A673 (cell line): ENCODE measurements around the gene ADAMTS9. TPM values are rescaled to one million over a fixed set of nuclear protein-coding genes. Genes with fewer than 3 reads are reported as not detected.

Source experiments
- BruUV-seq: library from RNA; stranded (reverse); fragments of 400-500 nt; replicated peaks from 2 replicates; lab custom pipeline; 2021; lab: Mats Ljungman, UMichigan
- CTCF ChIA-PET: fragments of 300-600 bp; sonication (Branson Sonifier 250); formaldehyde crosslinking; loops from one replicate; lab custom pipeline; 2022; ENCODE audit warnings: antibody characterized with exemption; lab: Charles Lee
- POLR2A ChIA-PET: fragments of 300-600 bp; sonication (Branson Sonifier 250); formaldehyde crosslinking; loops from one replicate; lab custom pipeline; 2022; ENCODE audit warnings: antibody characterized with exemption; ENCODE audit not compliant: low non-redundant PET; lab: Charles Lee
- DNase-seq: peaks from one replicate; pipeline ENCODE4 v3.0.0-alpha.2; 2015; ENCODE audit warnings: low spot score
- H3K27ac ChIP-seq: fragments of 200-600 bp; sonication (generic); 2 replicates; pipeline ENCODE4 v1.5.1; 2016; ENCODE audit warnings: mixed run types, low read depth, mild to moderate bottlenecking, mixed read lengths, antibody characterized with exemption, low read length; ENCODE audit not compliant: poor library complexity, severe bottlenecking
- H3K27me3 ChIP-seq: fragments of 200-600 bp; sonication (generic); replicated peaks from 2 replicates; pipeline ENCODE4 v1.6.1; 2017; ENCODE audit warnings: mixed run types, low read depth, mild to moderate bottlenecking, mixed read lengths, antibody characterized with exemption, low read length; ENCODE audit not compliant: insufficient read depth, poor library complexity
- H3K36me3 ChIP-seq: fragments of 200-600 bp; sonication (generic); 2 replicates; pipeline ENCODE4 v1.6.1; 2016; ENCODE audit warnings: mixed run types, mild to moderate bottlenecking, mixed read lengths, antibody characterized with exemption, low read length; ENCODE audit not compliant: insufficient read depth, poor library complexity, severe bottlenecking
- H3K4me1 ChIP-seq: fragments of 200-600 bp; sonication (generic); 2 replicates; pipeline ENCODE4 v1.6.1; 2017; ENCODE audit warnings: mixed run types, mild to moderate bottlenecking, mixed read lengths, antibody characterized with exemption, low read length; ENCODE audit not compliant: insufficient read depth, poor library complexity, severe bottlenecking
- H3K4me3 ChIP-seq: fragments of 200-600 bp; sonication (generic); 2 replicates; pipeline ENCODE4 v1.5.1; 2016; ENCODE audit warnings: low read depth, mixed run types, mild to moderate bottlenecking, mixed read lengths, low read length; ENCODE audit not compliant: poor library complexity, severe bottlenecking
- H3K9me3 ChIP-seq: fragments of 200-600 bp; sonication (generic); 2 replicates; pipeline ENCODE4 v1.6.1; 2016; ENCODE audit warnings: mixed run types, low read depth, mild to moderate bottlenecking, mixed read lengths, antibody characterized with exemption, low read length; ENCODE audit not compliant: poor library complexity, severe bottlenecking
- EZH2 ChIP-seq: fragments of 200-600 bp; sonication (generic); IDR thresholded peaks from 2 replicates; pipeline ENCODE4 v1.6.1; 2017; ENCODE audit warnings: borderline replicate concordance, low read depth, mild to moderate bottlenecking, mixed read lengths, antibody characterized with exemption, low read length; ENCODE audit not compliant: poor library complexity, severe bottlenecking
- intact Hi-C: fragments of 100-400 bp; cut with micrococcal nuclease; formaldehyde crosslinking; loops from one replicate; pipeline ENCODE4 v1.10.0; 2022; ENCODE audit not compliant: unreplicated experiment
- total RNA-seq: library from RNA; stranded (reverse); gene quantifications from 2 replicates; pipeline ENCODE4 v1.2.3, GENCODE V29; 2021
- TF ChIP-seq, protein P1 (sequence below): fragments of 300-800, 200-600 bp; sonication (generic); conservative IDR thresholded peaks from 2 replicates; pipeline ENCODE4 v1.5.1; 2017; ENCODE audit warnings: low read depth, mild to moderate bottlenecking, antibody characterized with exemption, low read length, moderate library complexity, mixed read lengths

Gene ADAMTS9
- total RNA-seq, 1 experiment from 2014 or later: 0.26 TPM

DNA sequence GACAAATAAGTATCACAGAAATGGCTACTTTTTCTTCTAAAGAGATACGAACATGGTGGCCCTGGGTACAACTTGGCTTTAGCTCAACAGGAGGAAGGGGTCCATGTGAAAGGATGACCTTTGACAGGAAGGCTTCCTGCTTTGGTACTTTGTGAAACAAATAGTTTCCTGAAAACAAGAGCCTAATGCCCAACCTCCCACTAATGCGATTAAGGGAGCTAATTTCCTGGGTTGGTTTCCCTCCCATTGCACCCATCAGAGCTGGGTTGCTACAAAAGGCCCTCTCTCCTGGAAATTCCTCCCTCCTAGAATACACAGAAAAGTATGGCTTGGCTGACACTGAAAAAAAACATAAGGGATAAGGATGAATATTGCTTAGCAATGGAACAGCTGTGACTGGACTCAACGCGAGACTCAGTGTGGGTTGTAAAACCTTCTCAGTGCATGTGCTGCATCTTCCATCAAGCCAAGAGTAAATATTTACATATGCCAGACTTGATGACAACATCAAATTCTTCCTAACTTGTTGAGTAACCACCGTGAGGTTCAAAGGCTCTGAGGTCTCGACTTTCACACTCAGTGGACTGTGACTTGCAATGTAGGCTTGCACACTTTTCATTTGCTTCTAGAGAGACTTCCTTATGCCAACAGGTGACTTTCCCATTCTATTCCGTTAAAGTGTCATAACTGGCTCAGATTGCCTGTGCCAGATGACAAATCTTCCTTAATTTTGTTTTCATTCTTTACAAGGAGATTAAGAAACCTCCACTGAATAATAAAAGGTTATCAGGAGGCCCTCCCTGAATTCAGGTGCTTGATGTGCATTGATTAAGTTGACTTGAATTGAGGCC lies 60.1 kb downstream of the ADAMTS9 start:
- Histone ChIP-seq H3K9me3 (no peaks in the 10 kb centered on the region), H3K4me3 (no peak overlapping the region), H3K27me3 (no peaks in the 10 kb centered on the region), H3K36me3 (no peaks in the 10 kb centered on the region), H3K4me1 (no peaks in the 10 kb centered on the region), H3K27ac (peak overlapping the region; percentile 37)
- POLR2A ChIA-PET: no interaction called here
- peak; percentile 76 for DNase-seq
- CTCF ChIA-PET: no interaction called here
- intact Hi-C loops: no loop called here
- no TSS peak for BruUV-seq
- TF ChIP-seq, protein P1, sequence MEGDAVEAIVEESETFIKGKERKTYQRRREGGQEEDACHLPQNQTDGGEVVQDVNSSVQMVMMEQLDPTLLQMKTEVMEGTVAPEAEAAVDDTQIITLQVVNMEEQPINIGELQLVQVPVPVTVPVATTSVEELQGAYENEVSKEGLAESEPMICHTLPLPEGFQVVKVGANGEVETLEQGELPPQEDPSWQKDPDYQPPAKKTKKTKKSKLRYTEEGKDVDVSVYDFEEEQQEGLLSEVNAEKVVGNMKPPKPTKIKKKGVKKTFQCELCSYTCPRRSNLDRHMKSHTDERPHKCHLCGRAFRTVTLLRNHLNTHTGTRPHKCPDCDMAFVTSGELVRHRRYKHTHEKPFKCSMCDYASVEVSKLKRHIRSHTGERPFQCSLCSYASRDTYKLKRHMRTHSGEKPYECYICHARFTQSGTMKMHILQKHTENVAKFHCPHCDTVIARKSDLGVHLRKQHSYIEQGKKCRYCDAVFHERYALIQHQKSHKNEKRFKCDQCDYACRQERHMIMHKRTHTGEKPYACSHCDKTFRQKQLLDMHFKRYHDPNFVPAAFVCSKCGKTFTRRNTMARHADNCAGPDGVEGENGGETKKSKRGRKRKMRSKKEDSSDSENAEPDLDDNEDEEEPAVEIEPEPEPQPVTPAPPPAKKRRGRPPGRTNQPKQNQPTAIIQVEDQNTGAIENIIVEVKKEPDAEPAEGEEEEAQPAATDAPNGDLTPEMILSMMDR: no peak
- no peak for TF ChIP-seq EZH2

DNA sequence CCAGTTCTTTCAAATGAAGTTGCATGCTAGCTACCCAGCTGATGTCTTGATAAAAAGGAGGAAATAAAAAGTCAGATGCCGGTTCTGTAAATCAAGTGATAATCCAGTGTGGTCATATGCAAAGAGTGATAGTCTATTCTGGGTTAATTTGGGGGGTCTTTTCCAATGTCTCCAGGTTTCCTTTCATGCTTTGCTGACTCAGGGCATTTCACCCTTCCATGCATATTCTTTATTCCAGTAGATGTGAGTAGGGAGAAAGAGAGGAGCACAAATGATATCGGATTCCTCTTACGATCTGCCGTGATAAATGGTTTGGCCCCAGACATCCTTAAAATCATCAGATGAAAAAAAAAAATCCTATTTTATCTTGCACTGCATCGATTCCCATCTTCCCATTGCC lies 60.8 kb downstream of the ADAMTS9 start:
- ChIA-PET POLR2A (no interaction called here), CTCF (no interaction called here)
- Histone ChIP-seq H3K27ac (no peak overlapping the region), H3K4me1 (no peaks in the 10 kb centered on the region), H3K36me3 (no peaks in the 10 kb centered on the region), H3K9me3 (no peaks in the 10 kb centered on the region), H3K27me3 (no peaks in the 10 kb centered on the region), H3K4me3 (no peak overlapping the region)
- TF ChIP-seq, protein P1: no peak
- no peak for DNase-seq
- BruUV-seq: no TSS peak
- intact Hi-C loops: no loop called here

DNA sequence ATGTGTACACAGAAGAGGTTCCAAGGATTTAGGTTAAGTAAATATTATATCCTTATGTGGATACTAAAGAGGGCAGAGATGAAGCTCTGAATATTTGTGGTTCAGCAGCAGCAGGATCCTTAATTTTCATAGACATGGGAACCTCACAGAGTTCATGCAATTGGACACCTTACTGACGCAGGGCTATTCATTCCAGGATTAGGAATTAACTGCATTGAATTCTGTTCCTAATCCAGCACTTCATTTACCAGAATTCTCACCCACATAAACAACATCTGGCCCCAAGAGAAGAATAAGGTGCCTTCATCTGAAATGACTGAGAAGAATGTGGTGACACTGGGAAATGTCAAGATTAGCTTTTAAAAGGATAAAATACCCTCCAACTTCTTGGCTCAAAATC lies 62.4 kb downstream of the ADAMTS9 start:
- ChIA-PET CTCF (no interaction called here), POLR2A (no interaction called here)
- H3K36me3 ChIP-seq: no peaks in the 10 kb centered on the region
- no peaks in the 10 kb centered on the region for H3K27me3 ChIP-seq
- no peak for TF ChIP-seq EZH2
- TF ChIP-seq, protein P1: no peak
- H3K4me1 ChIP-seq: no peaks in the 10 kb centered on the region
- H3K4me3 ChIP-seq: no peak overlapping the region
- no peak for DNase-seq
- intact Hi-C loops: no loop called here
- H3K9me3 ChIP-seq: no peaks in the 10 kb centered on the region
- BruUV-seq: no TSS peak
- no peak overlapping the region for H3K27ac ChIP-seq
